22Rv1 (cell line): Measurements from ENCODE around the gene FAM20A.

Experiments used
- H3K27ac ChIP-seq: fragments of 450-650 bp; 2 replicates; pipeline ENCODE4 v1.5.1; 2017
- ZFX ChIP-seq: fragments of 450-650 bp; IDR thresholded peaks from 2 replicates; pipeline ENCODE4 v1.6.1; 2017; ENCODE audit warnings: antibody characterized with exemption, borderline replicate concordance
- TF ChIP-seq, protein P1 (sequence below): fragments of 450-650 bp; IDR thresholded peaks from 2 replicates; pipeline ENCODE4 v1.5.1; 2017; ENCODE audit warnings: mild to moderate bottlenecking

The FAM20A gene

DNA sequence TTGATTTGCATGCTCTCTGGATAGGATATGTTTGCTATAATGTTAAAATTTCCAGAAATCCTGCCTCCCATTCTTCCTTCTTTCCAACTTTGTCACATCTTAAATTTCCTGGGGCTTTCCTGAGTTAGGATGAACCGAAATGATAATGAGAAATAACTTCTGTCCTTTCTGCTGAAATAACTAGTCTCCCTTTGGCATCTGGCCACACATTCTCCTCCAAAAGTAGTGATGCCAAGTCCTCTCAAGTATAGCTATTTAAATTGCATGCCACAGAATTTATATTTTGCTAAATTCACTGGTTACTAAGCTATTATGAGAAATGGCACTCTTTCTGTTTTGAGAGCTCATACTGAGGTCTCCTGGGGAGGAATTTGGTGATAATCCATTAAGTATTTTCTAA is 30.6 kb downstream of the FAM20A start:
- no peak overlapping the region for H3K27ac ChIP-seq
- no peak for TF ChIP-seq ZFX
- TF ChIP-seq, protein P1, sequence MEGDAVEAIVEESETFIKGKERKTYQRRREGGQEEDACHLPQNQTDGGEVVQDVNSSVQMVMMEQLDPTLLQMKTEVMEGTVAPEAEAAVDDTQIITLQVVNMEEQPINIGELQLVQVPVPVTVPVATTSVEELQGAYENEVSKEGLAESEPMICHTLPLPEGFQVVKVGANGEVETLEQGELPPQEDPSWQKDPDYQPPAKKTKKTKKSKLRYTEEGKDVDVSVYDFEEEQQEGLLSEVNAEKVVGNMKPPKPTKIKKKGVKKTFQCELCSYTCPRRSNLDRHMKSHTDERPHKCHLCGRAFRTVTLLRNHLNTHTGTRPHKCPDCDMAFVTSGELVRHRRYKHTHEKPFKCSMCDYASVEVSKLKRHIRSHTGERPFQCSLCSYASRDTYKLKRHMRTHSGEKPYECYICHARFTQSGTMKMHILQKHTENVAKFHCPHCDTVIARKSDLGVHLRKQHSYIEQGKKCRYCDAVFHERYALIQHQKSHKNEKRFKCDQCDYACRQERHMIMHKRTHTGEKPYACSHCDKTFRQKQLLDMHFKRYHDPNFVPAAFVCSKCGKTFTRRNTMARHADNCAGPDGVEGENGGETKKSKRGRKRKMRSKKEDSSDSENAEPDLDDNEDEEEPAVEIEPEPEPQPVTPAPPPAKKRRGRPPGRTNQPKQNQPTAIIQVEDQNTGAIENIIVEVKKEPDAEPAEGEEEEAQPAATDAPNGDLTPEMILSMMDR = no peak

DNA sequence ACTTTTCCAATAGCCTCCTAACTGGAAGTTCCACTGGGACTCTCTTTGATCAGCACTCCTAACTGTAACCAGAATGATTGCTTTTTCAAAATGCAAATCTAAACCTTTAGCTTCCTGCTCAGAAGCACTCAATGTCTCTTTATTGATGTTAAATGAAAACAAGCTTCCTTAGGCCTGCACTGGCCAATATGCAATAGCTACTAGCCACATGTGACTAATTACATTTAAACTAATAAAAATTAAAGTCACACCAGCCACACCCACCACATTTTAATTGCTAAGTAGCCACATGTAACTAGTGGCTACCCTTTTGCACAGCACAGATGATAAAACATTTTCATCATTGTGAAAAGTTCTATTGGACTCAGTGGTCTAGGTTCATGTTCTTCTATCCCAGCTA is 31.8 kb downstream of the FAM20A start:
- TF ChIP-seq, protein P1 = no peak
- TF ChIP-seq ZFX = no peak
- no peak overlapping the region for H3K27ac ChIP-seq

- no peak for TF ChIP-seq ZFX
- TF ChIP-seq, protein P1 = no peak
- H3K27ac ChIP-seq = no peak overlapping the region
These were observed 32.6 kb downstream of the FAM20A start for GRCh38 chr17:68568581-68568980.

DNA sequence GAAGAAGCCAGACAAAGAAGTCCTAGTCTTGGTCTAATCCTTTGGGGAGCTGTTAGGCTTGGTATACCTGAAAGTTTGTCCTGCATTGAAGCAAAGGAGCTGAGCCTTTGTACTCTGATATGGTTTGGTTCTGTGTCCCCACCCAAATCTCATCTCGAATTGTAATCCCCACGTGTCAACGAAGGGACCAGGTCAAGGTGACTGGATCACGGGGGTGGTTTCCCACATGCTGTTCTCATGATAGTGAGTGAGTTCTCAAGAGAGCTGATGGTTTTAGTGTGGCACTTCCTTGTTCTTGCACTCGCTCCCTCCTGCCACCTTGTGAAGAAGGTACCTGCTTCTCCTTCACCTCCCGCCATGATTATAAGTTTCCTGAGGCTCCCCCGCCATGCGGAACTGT is 33.6 kb downstream of the FAM20A start:
- no peak overlapping the region for H3K27ac ChIP-seq
- TF ChIP-seq ZFX = no peak
- TF ChIP-seq, protein P1 = no peak

GRCh38 chr17:68567035-68567434 is 34.1 kb downstream of the FAM20A start:
- TF ChIP-seq ZFX = no peak
- TF ChIP-seq, protein P1 = no peak
- no peak overlapping the region for H3K27ac ChIP-seq

DNA sequence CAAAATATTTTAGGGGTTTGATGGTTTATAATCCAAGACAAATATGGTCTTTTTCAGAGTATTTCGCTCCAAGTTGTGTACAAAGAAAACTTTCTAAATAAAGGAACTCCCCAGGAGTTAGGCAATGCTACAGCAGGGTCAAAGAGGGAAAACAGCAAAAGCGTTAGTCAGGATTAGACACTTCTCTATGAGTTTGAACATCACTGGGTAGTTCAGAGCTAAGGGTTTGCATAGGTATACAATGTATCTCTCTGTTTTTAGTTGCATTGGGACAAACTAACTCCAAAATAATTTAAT is 34.8 kb downstream of the FAM20A start:
- TF ChIP-seq ZFX = no peak
- no peak overlapping the region for H3K27ac ChIP-seq

DNA sequence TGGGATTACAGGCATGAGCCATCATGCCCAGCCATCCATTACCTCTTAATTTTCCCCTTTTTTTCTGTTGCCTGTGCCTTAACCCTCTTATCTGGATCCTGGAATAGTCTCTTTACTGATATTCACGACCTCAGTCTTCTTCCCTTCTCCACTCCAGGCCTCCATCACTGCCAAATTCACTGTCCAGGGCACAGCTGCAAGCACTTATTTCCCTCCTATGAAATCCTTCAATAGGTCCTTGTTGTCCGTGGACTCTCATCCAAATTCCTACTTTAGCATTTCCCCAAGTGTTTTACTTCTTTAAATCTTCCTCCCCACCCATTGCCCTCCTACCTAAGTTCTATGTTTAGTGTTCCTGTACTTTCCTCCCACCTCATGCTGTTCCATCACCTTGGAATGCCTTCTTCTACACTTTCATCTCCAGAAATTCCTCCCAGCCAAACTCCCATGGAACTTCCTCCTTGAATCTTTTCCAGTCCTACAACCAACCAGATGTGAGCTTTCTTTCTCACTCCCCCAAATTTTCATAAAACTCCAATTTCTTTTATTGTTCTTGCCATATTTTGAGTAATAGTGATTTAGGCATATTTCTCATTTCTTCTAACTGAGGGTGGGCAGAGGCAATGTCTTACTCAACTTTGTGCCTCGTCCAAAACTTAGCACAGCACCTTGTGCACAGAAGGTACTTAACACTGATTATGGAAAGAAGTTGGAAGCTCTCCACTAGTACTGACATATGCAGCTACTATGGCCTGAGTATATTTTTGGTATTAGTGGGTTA is 35.3 kb downstream of the FAM20A start:
- TF ChIP-seq ZFX = no peak
- TF ChIP-seq, protein P1 = no peak
- H3K27ac ChIP-seq = no peak overlapping the region

DNA sequence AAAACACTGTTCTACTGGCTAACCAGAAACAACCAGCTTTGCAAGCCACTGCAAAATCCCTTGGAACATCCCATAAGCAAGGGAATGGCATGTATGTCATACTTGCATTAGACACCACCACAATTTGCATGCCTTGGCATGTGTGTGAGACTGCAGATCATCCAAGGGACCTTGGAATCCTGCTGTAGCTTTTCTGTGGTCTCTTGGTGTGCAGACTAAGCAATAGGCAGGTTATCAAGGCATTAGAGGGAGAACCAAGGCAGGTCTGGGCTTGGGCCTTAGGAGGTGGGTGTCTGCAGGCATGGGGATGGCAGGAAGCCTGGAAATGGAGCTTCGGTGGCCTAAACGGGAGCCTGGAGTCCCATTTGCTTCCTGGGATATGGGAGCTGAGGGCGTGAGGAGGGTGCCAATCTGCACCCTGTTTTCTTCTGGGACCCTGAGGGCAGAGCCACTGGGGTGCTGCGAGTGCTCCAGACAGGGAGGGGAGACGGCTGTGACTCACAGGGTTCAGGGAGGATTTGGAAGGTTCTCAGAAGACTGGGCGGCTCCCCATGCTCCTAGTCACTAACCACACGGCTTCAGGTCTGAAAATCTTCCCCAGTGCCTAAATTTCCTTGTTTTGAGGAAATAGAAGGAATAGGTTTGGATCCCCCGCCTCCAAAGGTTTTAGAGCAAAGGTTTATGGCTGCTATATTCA is 36.6 kb downstream of the FAM20A start:
- TF ChIP-seq, protein P1 = no peak
- no peak for TF ChIP-seq ZFX
- no peak overlapping the region for H3K27ac ChIP-seq
